GM12878 (cell line): ENCODE results near the gene RNF150. TPM values are rescaled to one million over a fixed set of nuclear protein-coding genes. Genes with fewer than 3 reads are reported as not detected.

Source experiments
- ATAC-seq: fragments of 200-7000 bp; cut with Tn5 transposase; 3 replicates; pipeline ENCODE4 v1.9.1; 2020; ENCODE audit warnings: mild to moderate bottlenecking, moderate library complexity
- BruUV-seq: library from RNA; stranded (reverse); fragments of 400-500 nt; replicated peaks from 2 replicates; lab custom pipeline; 2021; lab: Mats Ljungman, UMichigan
- CTCF ChIA-PET: fragments of 300-600 bp; sonication (Branson Sonifier 250); formaldehyde crosslinking; extraction: SDS; loops from one replicate; lab custom pipeline; 2021; ENCODE audit warnings: inconsistent platforms; lab: Yijun Ruan, JAX
- POLR2A ChIA-PET: fragments of 350-600 bp; formaldehyde crosslinking; extraction: SDS; loops from one replicate; lab custom pipeline; 2021; ENCODE audit warnings: inconsistent platforms; lab: Charles Lee
- RAD21 ChIA-PET: fragments of 300-600 bp; sonication (Branson Sonifier 250); formaldehyde crosslinking; loops from one replicate; lab custom pipeline; 2023; ENCODE audit warnings: antibody characterized with exemption; ENCODE audit not compliant: unreplicated experiment; lab: Charles Lee
- SMC1A ChIA-PET: fragments of 300-600 bp; sonication (Branson Sonifier 250); formaldehyde crosslinking; loops from one replicate; lab custom pipeline; 2023; ENCODE audit not compliant: unreplicated experiment, uncharacterized antibody; lab: Charles Lee
- DNase-seq: peaks from one replicate; pipeline ENCODE4 v3.0.0-alpha.2; 2011; ENCODE audit warnings: low read depth, low spot score
- FAIRE-seq: peaks from 3 replicates; lab custom pipeline; 2011; peaks lifted over from hg19 to GRCh38; lab: Jason Lieb, UNC
- H2AFZ ChIP-seq: 2 replicates; pipeline ENCODE4 v1.6.0; 2011; ENCODE audit warnings: low read depth, low read length, control low read depth; ENCODE audit not compliant: control insufficient read depth
- H3K27ac ChIP-seq: 2 replicates; pipeline ENCODE4 v1.5.1; 2011; ENCODE audit warnings: control low read depth; ENCODE audit not compliant: control insufficient read depth, insufficient read depth
- H3K27me3 ChIP-seq, 2 experiments: replicated peaks in 1 of 2; 2 replicates each; pipeline versions ENCODE4 v1.6.0 to v1.6.1; 2011; ENCODE audit warnings: low read length in 1 of 2; ENCODE audit not compliant: control insufficient read depth in 2 of 2, insufficient read depth in 2 of 2
- H3K36me3 ChIP-seq, 2 experiments: 2 replicates each; pipeline ENCODE4 v1.5.1; 2011; ENCODE audit warnings: low read length in 1 of 2; ENCODE audit not compliant: control insufficient read depth in 2 of 2, insufficient read depth in 2 of 2
- H3K4me1 ChIP-seq: 2 replicates; pipeline ENCODE4 v1.6.1; 2011; ENCODE audit warnings: mild to moderate bottlenecking, low read length, moderate library complexity, mixed read lengths; ENCODE audit not compliant: control insufficient read depth, insufficient read depth
- H3K4me2 ChIP-seq: 2 replicates; pipeline ENCODE4 v1.6.0; 2011; ENCODE audit warnings: control low read depth; ENCODE audit not compliant: control insufficient read depth, insufficient read depth
- H3K4me3 ChIP-seq: fragments of 200-600 bp; sonication (generic); 2 replicates; pipeline ENCODE4 v1.5.1; 2016
- H3K79me2 ChIP-seq: 2 replicates; pipeline ENCODE4 v1.6.0; 2011; ENCODE audit warnings: low read length; ENCODE audit not compliant: control insufficient read depth, insufficient read depth
- H3K9ac ChIP-seq: 2 replicates; pipeline ENCODE4 v1.8.0; 2011; ENCODE audit warnings: low read length, control low read depth, mixed read lengths; ENCODE audit not compliant: control insufficient read depth, insufficient read depth
- H3K9me3 ChIP-seq: replicated peaks from 3 replicates; pipeline ENCODE4 v1.5.1; 2011; ENCODE audit warnings: mild to moderate bottlenecking, low read length; ENCODE audit not compliant: control insufficient read depth, insufficient read depth
- H4K20me1 ChIP-seq: 2 replicates; pipeline ENCODE4 v1.6.0; 2011; ENCODE audit not compliant: control insufficient read depth, insufficient read depth
- CTCF ChIP-seq, 3 experiments: IDR thresholded peaks in 2 of 3; conservative IDR thresholded peaks in 1 of 3; 2 replicates each; pipeline ENCODE4 v1.5.1; 2011; ENCODE audit warnings: low read depth in 3 of 3, low read length in 3 of 3, mild to moderate bottlenecking in 3 of 3, control low read depth in 2 of 3, moderate library complexity in 2 of 3, inconsistent platforms in 1 of 3, mixed read lengths in 1 of 3; ENCODE audit not compliant: control insufficient read depth in 2 of 3, insufficient read depth in 1 of 3; ENCODE audit errors: extremely low read depth in 1 of 3
- PRDM15 ChIP-seq: fragments of 450-650 bp; formaldehyde crosslinking; IDR thresholded peaks from 2 replicates; pipeline ENCODE4 v1.4.0; 2020; ENCODE audit warnings: mild to moderate bottlenecking, moderate library complexity
- SMAD5 ChIP-seq: IDR thresholded peaks from 2 replicates; pipeline ENCODE4 v1.6.1; 2016; ENCODE audit warnings: antibody characterized with exemption, low read depth
- SPI1 ChIP-seq: IDR thresholded peaks from 2 replicates; pipeline ENCODE4 v1.6.1; 2011; ENCODE audit warnings: low read depth, mild to moderate bottlenecking, low read length, moderate library complexity, borderline replicate concordance; ENCODE audit not compliant: insufficient read depth
- SUPT20H ChIP-seq: IDR thresholded peaks from 2 replicates; pipeline ENCODE4 v1.6.1; 2011; ENCODE audit warnings: low read depth, mild to moderate bottlenecking, low read length, moderate library complexity, borderline replicate concordance; ENCODE audit not compliant: control insufficient read depth
- ZNF687 ChIP-seq: fragments of 450-650 bp; IDR thresholded peaks from 2 replicates; pipeline ENCODE4 v1.6.1; 2017; ENCODE audit warnings: mild to moderate bottlenecking, moderate library complexity
- WGBS: methylation state at CpG from one replicate; pipeline ENCODE4 v1.1.6; 2016; ENCODE audit warnings: low lambda C conversion rate; ENCODE audit not compliant: insufficient replicate concordance, insufficient coverage; ENCODE audit errors: missing lambda C conversion rate; 5-methylcytosine and 5-hydroxymethylcytosine counted together
- in situ Hi-C: fragments of 300-500 bp; cut with MboI; formaldehyde crosslinking; loops from 9 replicates; pipeline ENCODE4 v1.14.3; 2018; ENCODE audit warnings: mixed read lengths
- intact Hi-C: fragments of 100-400 bp; cut with micrococcal nuclease; formaldehyde crosslinking; loops from one replicate; pipeline ENCODE4 v1.14.2; 2022; ENCODE audit not compliant: unreplicated experiment
- polyA plus RNA-seq, 11 experiments: library from polyadenylated mRNA; depleted of rRNA in 4 of 11; unstranded in 6 of 11; stranded (reverse) in 5 of 11; fragments of >200 nt; fragmentation: Nextera tagmentation in 4 of 11; fragmentation: Illumina TruSeq in 1 of 11; extraction: Ambion mirVana in 4 of 11; extraction: Trizol in 1 of 11; gene quantifications; 1 replicate in 1 of 11; 2 replicates in 10 of 11; pipeline versions ENCODE4 v1.2.1 to v1.2.3, GENCODE V29; 2011 to 2016; ENCODE audit warnings: inconsistent platforms in 2 of 11, missing spikeins in 2 of 11, low read depth in 1 of 11
- total RNA-seq, 4 experiments: library from RNA; depleted of rRNA in 3 of 4; stranded (reverse); fragments of >200 nt in 3 of 4; fragmentation: Illumina TruSeq in 1 of 4; extraction: Trizol in 1 of 4; gene quantifications; 2 replicates each; pipeline versions ENCODE4 v1.2.1 to v1.2.3, GENCODE V29; 2013 to 2021

RNF150 gene
- total and polyA plus RNA-seq, 10 of the 15 experiments (the other 5 are each of a cell fraction or from before 2014, with no cell fraction given) = 0.01 to 2.3 (median 0.04) TPM; not detected in 6

- no peaks in the 10 kb centered on the region for H3K36me3 ChIP-seq
- peaks cover 0 to 2% of the 10 kb centered on the region in 2 experiments; a peak in 1 of 4 replicates for H3K27me3 ChIP-seq
- TF ChIP-seq SMAD5 (no peak), SUPT20H (no peak), CTCF (IDR thresholded peaks at IDR 0.05 in 2 of 3, conservative IDR thresholded peaks at IDR 0.05 in 1 of 3; ENCODE audit: control insufficient read depth in 2 of 3, extremely low read depth in 1 of 3, insufficient read depth in 1 of 3, low read depth in 3 of 3, low read length in 3 of 3) (no peak), ZNF687 (no peak), PRDM15 (no peak), SPI1 (peak; percentile 6; the same call in 1 of the 2 replicates)
- intact Hi-C loops = loop anchor here (1.0 kb wide), 1 partner anchor 268 kb away; the partner anchor contains the start of gene RNF150
- no peaks in the 10 kb centered on the region for H3K9me3 ChIP-seq
- SMC1A ChIA-PET = interaction anchor here (0.7 to 1.0 kb wide), 2 partner anchors 18 to 435 kb away, joined by 3 read pairs; no protein-coding TSS in a partner anchor
- H3K4me3 ChIP-seq = no peak overlapping the region
- WGBS = 35% methylated on average over 7 of the region's 7 CpGs
- BruUV-seq = no TSS peak
- H3K9ac ChIP-seq = no peak overlapping the region
- CTCF ChIA-PET = interaction anchor here (0.6 to 2.2 kb wide), 4 partner anchors 15 to 825 kb away, joined by 3 to 12 read pairs (median 4); no protein-coding TSS in a partner anchor
- no peak overlapping the region for H3K4me2 ChIP-seq
- no peaks in the 10 kb centered on the region for H3K79me2 ChIP-seq
- in situ Hi-C loops = no loop called here
- no peak for FAIRE-seq
- ATAC-seq = peak; percentile 39; the same call in 2 of the 3 replicates
- DNase-seq = no peak
- RAD21 ChIA-PET = interaction anchor here (1.1 to 1.2 kb wide), 2 partner anchors 18 to 20 kb away, joined by 3 to 5 read pairs; no protein-coding TSS in a partner anchor
- H2AFZ ChIP-seq = no peak overlapping the region
- POLR2A ChIA-PET = no interaction called here
- no peak overlapping the region for H3K27ac ChIP-seq
- no peaks in the 10 kb centered on the region for H3K4me1 ChIP-seq
- H4K20me1 ChIP-seq = no peaks in the 10 kb centered on the region
Observed at GRCh38 chr4:140865253-140866217, 267.7 kb downstream of the RNF150 start.
